Muscle of leg (tissue), 11 donors: Measurements from ENCODE around the gene MGP. TPM values are rescaled to one million over a fixed set of nuclear protein-coding genes. Genes with fewer than 3 reads are reported as not detected.

Experiments
- DNase-seq: peaks from one replicate; pipeline ENCODE4 v3.0.0; 2013
- H3K27ac ChIP-seq: one replicate; pipeline ENCODE4 v1.5.1; 2013; ENCODE audit warnings: mild to moderate bottlenecking, low read length, control low read depth
- H3K27me3 ChIP-seq: one replicate; pipeline ENCODE4 v1.6.1; 2013; ENCODE audit warnings: low read length; ENCODE audit not compliant: control insufficient read depth, insufficient read depth
- H3K36me3 ChIP-seq: one replicate; pipeline ENCODE4 v1.6.1; 2013; ENCODE audit warnings: low read length; ENCODE audit not compliant: control insufficient read depth, insufficient read depth
- H3K4me1 ChIP-seq: one replicate; pipeline ENCODE4 v1.6.1; 2013; ENCODE audit warnings: low read length; ENCODE audit not compliant: control insufficient read depth, insufficient read depth
- H3K4me3 ChIP-seq: one replicate; pipeline ENCODE4 v1.5.1; 2013; ENCODE audit warnings: low read length, control low read depth
- H3K9me3 ChIP-seq: replicated peaks from 2 replicates; pipeline ENCODE4 v1.6.1; 2013; ENCODE audit warnings: low read depth, low read length; ENCODE audit not compliant: control insufficient read depth
- WGBS: methylation state at CpG from one replicate; pipeline ENCODE4 v1.1.5; 2013; ENCODE audit warnings: missing lambda C conversion rate; ENCODE audit not compliant: insufficient coverage; 5-methylcytosine and 5-hydroxymethylcytosine counted together
- polyA plus RNA-seq, 8 donors: library from polyadenylated mRNA; unstranded; fragments of 120-200 nt; gene quantifications; one replicate each; pipeline versions ENCODE4 v1.2.1 to v1.2.3, GENCODE V29; 2013; ENCODE audit warnings: inconsistent platforms in 1 of 8, low replicate concordance in 1 of 8; ENCODE audit not compliant: insufficient read length in 8 of 8, insufficient read depth in 1 of 8
- total RNA-seq: library from RNA; stranded (reverse); fragments of 120-200 nt; gene quantifications from one replicate; pipeline ENCODE4 v1.2.4, GENCODE V29; 2013

MGP gene
- total and polyA plus RNA-seq, 9 donors: 148 to 500 (median 253) TPM

GRCh38 chr12:14871886-14872285 lies 13.8 kb downstream of the MGP start:
- no peaks in the 10 kb centered on the region for H3K4me1 ChIP-seq
- no peaks in the 10 kb centered on the region for H3K36me3 ChIP-seq
- no CpG with 5 or more reads among the region's 1 CpG for WGBS
- no peak overlapping the region for H3K27ac ChIP-seq
- no peak overlapping the region for H3K4me3 ChIP-seq
- no peak for DNase-seq
- H3K27me3 ChIP-seq: no peaks in the 10 kb centered on the region
- H3K9me3 ChIP-seq: peaks cover 3% of the 10 kb centered on the region

- Histone ChIP-seq H3K36me3 (no peaks in the 10 kb centered on the region), H3K9me3 (peaks cover 5% of the 10 kb centered on the region), H3K4me1 (no peaks in the 10 kb centered on the region), H3K27ac (no peak overlapping the region), H3K27me3 (no peaks in the 10 kb centered on the region), H3K4me3 (no peak overlapping the region)
- no peak for DNase-seq
- WGBS: 100% methylated on average over 1 of the region's 1 CpG
Observed at GRCh38 chr12:14871247-14871646, 14.4 kb downstream of the MGP start.

GRCh38 chr12:14868916-14869506 lies 16.6 kb downstream of the MGP start:
- no peak for DNase-seq
- H3K9me3 ChIP-seq: peaks cover 5% of the 10 kb centered on the region
- no peaks in the 10 kb centered on the region for H3K4me1 ChIP-seq
- no peaks in the 10 kb centered on the region for H3K27me3 ChIP-seq
- H3K27ac ChIP-seq: no peak overlapping the region
- H3K36me3 ChIP-seq: no peaks in the 10 kb centered on the region
- WGBS: 83% methylated on average over 2 of the region's 3 CpGs
- no peak overlapping the region for H3K4me3 ChIP-seq

GRCh38 chr12:14860490-14860889 lies 25.2 kb downstream of the MGP start:
- Histone ChIP-seq H3K4me1 (no peaks in the 10 kb centered on the region), H3K4me3 (no peak overlapping the region), H3K27me3 (no peaks in the 10 kb centered on the region), H3K9me3 (peaks cover 6% of the 10 kb centered on the region), H3K36me3 (no peaks in the 10 kb centered on the region), H3K27ac (no peak overlapping the region)
- DNase-seq: no peak

- H3K27ac ChIP-seq: no peak overlapping the region
- no peaks in the 10 kb centered on the region for H3K36me3 ChIP-seq
- 100% methylated on average over 1 of the region's 1 CpG for WGBS
- peaks cover 2% of the 10 kb centered on the region for H3K4me1 ChIP-seq
- peaks cover 6% of the 10 kb centered on the region for H3K9me3 ChIP-seq
- H3K4me3 ChIP-seq: no peak overlapping the region
- no peak for DNase-seq
- no peaks in the 10 kb centered on the region for H3K27me3 ChIP-seq
Observed at GRCh38 chr12:14858513-14858912, 27.1 kb downstream of the MGP start.

- H3K36me3 ChIP-seq: no peaks in the 10 kb centered on the region
- no peaks in the 10 kb centered on the region for H3K27me3 ChIP-seq
- WGBS: 46% methylated on average over 2 of the region's 6 CpGs
- peak overlapping the region; percentile 64 for H3K27ac ChIP-seq
- peaks cover under 1% of the 10 kb centered on the region for H3K9me3 ChIP-seq
- DNase-seq: peak; percentile 83
- peaks cover 2% of the 10 kb centered on the region for H3K4me1 ChIP-seq
- H3K4me3 ChIP-seq: no peak overlapping the region
Observed at GRCh38 chr12:14854586-14855183, 31.0 kb downstream of the MGP start.

GRCh38 chr12:14853961-14854360 lies 31.7 kb downstream of the MGP start:
- Histone ChIP-seq H3K9me3 (no peaks in the 10 kb centered on the region), H3K27ac (peak overlapping the region; percentile 52), H3K4me1 (peaks cover 2% of the 10 kb centered on the region), H3K4me3 (no peak overlapping the region), H3K36me3 (no peaks in the 10 kb centered on the region), H3K27me3 (no peaks in the 10 kb centered on the region)
- DNase-seq: peak; percentile 93
- WGBS: no CpG with 5 or more reads among the region's 3 CpGs

- Histone ChIP-seq H3K27ac (no peak overlapping the region), H3K36me3 (no peaks in the 10 kb centered on the region), H3K27me3 (no peaks in the 10 kb centered on the region), H3K4me3 (no peak overlapping the region), H3K4me1 (peaks cover 2% of the 10 kb centered on the region), H3K9me3 (no peaks in the 10 kb centered on the region)
- no peak for DNase-seq
Observed at GRCh38 chr12:14852880-14853279, 32.8 kb downstream of the MGP start.

GRCh38 chr12:14850929-14851663 lies 34.6 kb downstream of the MGP start:
- no peaks in the 10 kb centered on the region for H3K27me3 ChIP-seq
- no peak overlapping the region for H3K27ac ChIP-seq
- no peaks in the 10 kb centered on the region for H3K36me3 ChIP-seq
- H3K9me3 ChIP-seq: no peaks in the 10 kb centered on the region
- peaks cover 2% of the 10 kb centered on the region for H3K4me1 ChIP-seq
- H3K4me3 ChIP-seq: no peak overlapping the region
- DNase-seq: no peak
- WGBS: no CpG with 5 or more reads among the region's 1 CpG

GRCh38 chr12:14849661-14850060 lies 36.0 kb downstream of the MGP start:
- H3K27me3 ChIP-seq: no peaks in the 10 kb centered on the region
- WGBS: no CpG with 5 or more reads among the region's 2 CpGs
- peak overlapping the region; percentile 62 for H3K27ac ChIP-seq
- peak; percentile 96 for DNase-seq
- H3K4me1 ChIP-seq: peaks cover 2% of the 10 kb centered on the region
- H3K36me3 ChIP-seq: no peaks in the 10 kb centered on the region
- no peak overlapping the region for H3K4me3 ChIP-seq
- H3K9me3 ChIP-seq: no peaks in the 10 kb centered on the region
